Inflammatory macrophage (primary cell): ENCODE data around the gene KCNAB2.

Source experiments
- DNase-seq, 2 donors: peaks; one replicate each; pipeline ENCODE4 v3.0.0-alpha.2; 2020 to 2022

Gene KCNAB2

GRCh38 chr1:6083801-6084446 lies 38.2 kb downstream of the KCNAB2 start:
- no peak for DNase-seq

- no peak for DNase-seq
Measured at GRCh38 chr1:6084781-6085495, 39.2 kb downstream of the KCNAB2 start.

- no peak for DNase-seq
Measured at GRCh38 chr1:6085666-6086065, 40.0 kb downstream of the KCNAB2 start.

- no peak for DNase-seq
Measured at GRCh38 chr1:6086358-6086757, 40.7 kb downstream of the KCNAB2 start.

- peak; percentile 14 to 50 for DNase-seq
Measured at GRCh38 chr1:6086762-6087376, 41.2 kb downstream of the KCNAB2 start.

GRCh38 chr1:6087377-6087772 lies 41.7 kb downstream of the KCNAB2 start:
- DNase-seq: no peak

GRCh38 chr1:6087958-6088357 lies 42.3 kb downstream of the KCNAB2 start:
- no peak for DNase-seq

- no peak for DNase-seq
Measured at GRCh38 chr1:6088956-6089355, 43.3 kb downstream of the KCNAB2 start.

- DNase-seq: no peak
Measured at GRCh38 chr1:6090288-6090687, 44.6 kb downstream of the KCNAB2 start.

GRCh38 chr1:6090996-6091822 lies 45.5 kb downstream of the KCNAB2 start:
- no peak for DNase-seq

GRCh38 chr1:6091823-6092109 lies 46.1 kb downstream of the KCNAB2 start:
- no peak for DNase-seq

GRCh38 chr1:6092211-6092610 lies 46.5 kb downstream of the KCNAB2 start:
- DNase-seq: no peak

- peak; percentile 33 to 80 for DNase-seq
Measured at GRCh38 chr1:6093071-6093470, 47.4 kb downstream of the KCNAB2 start.

- no peak for DNase-seq
Measured at GRCh38 chr1:6093611-6094010, 47.9 kb downstream of the KCNAB2 start.

- DNase-seq: no peak
Measured at GRCh38 chr1:6094246-6094645, 48.6 kb downstream of the KCNAB2 start.

- no peak for DNase-seq
Measured at GRCh38 chr1:6094801-6095505, 49.3 kb downstream of the KCNAB2 start.

- DNase-seq: no peak
Measured at GRCh38 chr1:6095511-6096242, 50.0 kb downstream of the KCNAB2 start.

GRCh38 chr1:6096243-6097116 lies 50.8 kb downstream of the KCNAB2 start:
- DNase-seq: no peak

- DNase-seq: no peak
Measured at GRCh38 chr1:6097117-6097595, 51.5 kb downstream of the KCNAB2 start.

GRCh38 chr1:6097824-6098223 lies 52.1 kb downstream of the KCNAB2 start:
- no peak for DNase-seq
